PC-3 (cell line): ENCODE results near the gene TNRC6C. TPM values are rescaled to one million over a fixed set of nuclear protein-coding genes. Genes with fewer than 3 reads are reported as not detected.

Experiments used
- ATAC-seq: fragments of 200-7000 bp; cut with Tn5 transposase; 2 replicates; pipeline ENCODE4 v1.9.1; 2020; ENCODE audit warnings: mild to moderate bottlenecking, moderate library complexity
- BruUV-seq: library from RNA; stranded (reverse); fragments of 400-500 nt; replicated peaks from 2 replicates; lab custom pipeline; 2021; lab: Mats Ljungman, UMichigan
- CTCF ChIA-PET: fragments of 300-600 bp; sonication (Branson Sonifier 250); formaldehyde crosslinking; loops from one replicate; lab custom pipeline; 2022; ENCODE audit warnings: antibody characterized with exemption; lab: Charles Lee
- POLR2A ChIA-PET: fragments of 300-600 bp; sonication (Branson Sonifier 250); formaldehyde crosslinking; loops from one replicate; lab custom pipeline; 2022; ENCODE audit warnings: antibody characterized with exemption; ENCODE audit not compliant: unreplicated experiment; lab: Charles Lee
- DNase-seq: peaks from one replicate; pipeline ENCODE4 v3.0.0-alpha.2; 2015
- H2AFZ ChIP-seq: fragments of 300-600 bp; sonication (generic); 2 replicates; pipeline ENCODE4 v1.6.0; 2016; ENCODE audit warnings: antibody characterized with exemption, low read length
- H3F3A ChIP-seq: fragments of 300-600 bp; sonication (generic); one replicate; pipeline ENCODE4 v1.6.0; 2017; ENCODE audit warnings: antibody characterized with exemption, low read length, control low read depth, mild to moderate bottlenecking; ENCODE audit not compliant: unreplicated experiment
- H3K27ac ChIP-seq: fragments of 300-600 bp; sonication (generic); 2 replicates; pipeline ENCODE4 v1.5.1; 2016; ENCODE audit warnings: mild to moderate bottlenecking, low read length
- H3K27me3 ChIP-seq: fragments of 300-600 bp; sonication (generic); 2 replicates; pipeline ENCODE4 v1.6.1; 2016; ENCODE audit warnings: low read length, mixed read lengths
- H3K36me3 ChIP-seq: fragments of 300-600 bp; sonication (generic); 2 replicates; pipeline ENCODE4 v1.6.1; 2016; ENCODE audit warnings: low read depth, mixed run types, low read length, mixed read lengths
- H3K4me1 ChIP-seq: fragments of 300-600 bp; sonication (generic); 2 replicates; pipeline ENCODE4 v1.5.1; 2016; ENCODE audit warnings: low read length; ENCODE audit not compliant: insufficient read depth
- H3K4me2 ChIP-seq: fragments of 300-600 bp; sonication (generic); 2 replicates; pipeline ENCODE4 v1.6.0; 2016; ENCODE audit warnings: low read length
- H3K4me3 ChIP-seq: fragments of 300-600 bp; sonication (generic); 2 replicates; pipeline ENCODE4 v1.5.1; 2016; ENCODE audit warnings: mild to moderate bottlenecking, low read length, mixed read lengths
- H3K79me2 ChIP-seq: fragments of 300-600 bp; sonication (generic); 2 replicates; pipeline ENCODE4 v1.6.1; 2017; ENCODE audit warnings: low read length, mixed read lengths
- H3K9ac ChIP-seq: fragments of 300-600 bp; sonication (generic); 2 replicates; pipeline ENCODE4 v1.6.0; 2016; ENCODE audit warnings: mild to moderate bottlenecking, low read length
- H3K9me2 ChIP-seq: fragments of 300-600 bp; sonication (generic); replicated peaks from 2 replicates; pipeline ENCODE4 v1.6.1; 2016; ENCODE audit warnings: mixed run types, low read length, mixed read lengths
- H3K9me3 ChIP-seq: fragments of 300-600 bp; sonication (generic); 2 replicates; pipeline ENCODE4 v1.6.1; 2016; ENCODE audit warnings: low read length, mixed read lengths
- H4K20me1 ChIP-seq: fragments of 300-600 bp; sonication (generic); 2 replicates; pipeline ENCODE4 v1.6.1; 2016; ENCODE audit warnings: low read length, mixed read lengths
- EZH2 ChIP-seq: fragments of 300-600 bp; sonication (generic); IDR thresholded peaks from one replicate; pipeline ENCODE4 v1.6.1; 2017; ENCODE audit warnings: antibody characterized with exemption, mild to moderate bottlenecking, low read length; ENCODE audit not compliant: unreplicated experiment
- EZH2phosphoT487 ChIP-seq: fragments of 300-600 bp; sonication (generic); IDR thresholded peaks from 2 replicates; pipeline ENCODE4 v1.6.1; 2018; ENCODE audit warnings: mild to moderate bottlenecking, antibody characterized with exemption, low read length, borderline replicate concordance
- intact Hi-C: fragments of 100-400 bp; cut with micrococcal nuclease; formaldehyde crosslinking; loops from 2 replicates; pipeline ENCODE4 v1.9.0; 2023
- total RNA-seq: library from RNA; depleted of rRNA; stranded (reverse); fragments of >200 nt; gene quantifications from 2 replicates; pipeline ENCODE4 v1.2.3, GENCODE V29; 2014
- TF ChIP-seq, protein P1 (sequence below): fragments of 300-600 bp; sonication (generic); conservative IDR thresholded peaks from 2 replicates; pipeline ENCODE4 v1.5.1; 2017; ENCODE audit warnings: antibody characterized with exemption, low read depth, mild to moderate bottlenecking, low read length

TNRC6C gene
- total RNA-seq, 1 experiment from 2014 or later: 5.3 TPM

GRCh38 chr17:77961741-77962140 lies 3.2 kb downstream of the TNRC6C start:
- CTCF ChIA-PET: no interaction called here
- DNase-seq: no peak
- H3K9ac ChIP-seq: no peak overlapping the region
- no peaks in the 10 kb centered on the region for H3K79me2 ChIP-seq
- no peak overlapping the region for H3K4me2 ChIP-seq
- no peaks in the 10 kb centered on the region; the same call in 1 of the 2 replicates for H4K20me1 ChIP-seq
- no peak overlapping the region for H3K4me3 ChIP-seq
- H3K9me2 ChIP-seq: no peaks in the 10 kb centered on the region
- H3F3A ChIP-seq: no peaks in the 10 kb centered on the region
- POLR2A ChIA-PET: no interaction called here
- peaks cover 77% of the 10 kb centered on the region for H3K27me3 ChIP-seq
- BruUV-seq: no TSS peak
- ATAC-seq: no peak
- TF ChIP-seq EZH2: no peak
- TF ChIP-seq, protein P1, sequence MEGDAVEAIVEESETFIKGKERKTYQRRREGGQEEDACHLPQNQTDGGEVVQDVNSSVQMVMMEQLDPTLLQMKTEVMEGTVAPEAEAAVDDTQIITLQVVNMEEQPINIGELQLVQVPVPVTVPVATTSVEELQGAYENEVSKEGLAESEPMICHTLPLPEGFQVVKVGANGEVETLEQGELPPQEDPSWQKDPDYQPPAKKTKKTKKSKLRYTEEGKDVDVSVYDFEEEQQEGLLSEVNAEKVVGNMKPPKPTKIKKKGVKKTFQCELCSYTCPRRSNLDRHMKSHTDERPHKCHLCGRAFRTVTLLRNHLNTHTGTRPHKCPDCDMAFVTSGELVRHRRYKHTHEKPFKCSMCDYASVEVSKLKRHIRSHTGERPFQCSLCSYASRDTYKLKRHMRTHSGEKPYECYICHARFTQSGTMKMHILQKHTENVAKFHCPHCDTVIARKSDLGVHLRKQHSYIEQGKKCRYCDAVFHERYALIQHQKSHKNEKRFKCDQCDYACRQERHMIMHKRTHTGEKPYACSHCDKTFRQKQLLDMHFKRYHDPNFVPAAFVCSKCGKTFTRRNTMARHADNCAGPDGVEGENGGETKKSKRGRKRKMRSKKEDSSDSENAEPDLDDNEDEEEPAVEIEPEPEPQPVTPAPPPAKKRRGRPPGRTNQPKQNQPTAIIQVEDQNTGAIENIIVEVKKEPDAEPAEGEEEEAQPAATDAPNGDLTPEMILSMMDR: no peak
- peaks cover 10% of the 10 kb centered on the region; the same call in 1 of the 2 replicates for H3K4me1 ChIP-seq
- H2AFZ ChIP-seq: no peak overlapping the region
- H3K27ac ChIP-seq: no peak overlapping the region
- intact Hi-C loops: no loop called here
- H3K36me3 ChIP-seq: no peaks in the 10 kb centered on the region
- H3K9me3 ChIP-seq: no peaks in the 10 kb centered on the region

DNA sequence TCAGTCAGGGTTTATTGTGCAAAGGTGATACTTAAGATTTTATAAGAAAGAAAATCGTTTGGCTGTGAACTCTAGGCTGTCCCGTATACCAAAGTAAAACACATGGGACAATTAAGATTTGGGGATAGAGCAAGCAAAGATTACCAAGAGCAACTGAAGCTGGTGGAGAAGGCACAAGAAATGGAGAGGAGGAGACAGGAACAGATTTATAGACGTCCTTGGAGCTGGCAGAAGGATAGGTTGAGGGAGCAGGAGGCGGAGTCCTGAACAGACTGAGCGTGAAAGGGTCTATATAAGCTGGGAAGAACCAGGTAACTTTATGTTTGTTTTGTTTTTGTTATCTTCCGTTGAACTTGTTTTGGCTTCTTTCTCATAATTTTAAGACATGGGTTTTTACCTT lies 3.8 kb downstream of the TNRC6C start:
- intact Hi-C loops: no loop called here
- no TSS peak for BruUV-seq
- H3K79me2 ChIP-seq: no peaks in the 10 kb centered on the region

DNA sequence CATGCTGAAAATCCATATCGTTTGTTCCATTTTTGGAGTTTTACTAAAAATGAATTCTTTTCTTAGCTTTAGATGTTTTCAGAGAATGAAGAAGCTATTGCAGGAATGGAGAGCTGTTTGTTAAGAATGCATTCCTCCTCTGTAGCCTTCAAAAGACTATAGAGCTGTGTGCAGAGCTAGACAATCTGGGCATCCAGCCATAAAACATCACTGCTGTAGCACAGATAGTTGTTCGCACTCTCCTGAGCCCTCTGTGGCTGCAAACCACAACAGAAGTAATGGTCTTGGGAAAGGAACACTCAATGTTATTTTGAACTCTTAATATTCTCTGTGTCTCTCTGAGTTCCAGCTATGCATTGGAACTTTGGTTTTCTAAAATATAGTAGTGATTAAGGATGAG lies 4.9 kb downstream of the TNRC6C start:
- Histone ChIP-seq H3F3A (no peaks in the 10 kb centered on the region), H3K9ac (no peak overlapping the region), H3K79me2 (no peaks in the 10 kb centered on the region), H3K27me3 (peaks cover 69% of the 10 kb centered on the region), H3K9me2 (no peaks in the 10 kb centered on the region), H3K4me2 (no peak overlapping the region), H3K27ac (no peak overlapping the region), H3K9me3 (no peaks in the 10 kb centered on the region), H2AFZ (no peak overlapping the region), H3K36me3 (no peaks in the 10 kb centered on the region), H4K20me1 (no peaks in the 10 kb centered on the region; the same call in 1 of the 2 replicates), H3K4me3 (no peak overlapping the region), H3K4me1 (0 out of 2 replicates have a peak, but pooled peaks cover 7% of the 10 kb centered on the region)
- ChIA-PET POLR2A (no interaction called here), CTCF (interaction anchor here (1.5 kb wide), 1 partner anchor 50 kb away, joined by 3 read pairs; no protein-coding TSS in a partner anchor)
- no peak for DNase-seq
- ATAC-seq: no peak
- intact Hi-C loops: no loop called here
- TF ChIP-seq EZH2phosphoT487 (no peak), EZH2 (no peak)
- TF ChIP-seq, protein P1: no peak
- no TSS peak for BruUV-seq

More for the DNA sequence above, 3.8 kb downstream of the TNRC6C start:
- Histone ChIP-seq H3K4me1 (peaks cover 10% of the 10 kb centered on the region; the same call in 1 of the 2 replicates), H3K27me3 (peaks cover 75% of the 10 kb centered on the region), H3K27ac (no peak overlapping the region), H3K4me2 (no peak overlapping the region), H3F3A (no peaks in the 10 kb centered on the region), H3K9me3 (no peaks in the 10 kb centered on the region), H4K20me1 (no peaks in the 10 kb centered on the region; the same call in 1 of the 2 replicates), H3K9ac (no peak overlapping the region), H3K36me3 (no peaks in the 10 kb centered on the region), H2AFZ (no peak overlapping the region), H3K9me2 (no peaks in the 10 kb centered on the region), H3K4me3 (no peak overlapping the region)
- ATAC-seq (no peak), DNase-seq (no peak)
- ChIA-PET CTCF (no interaction called here), POLR2A (no interaction called here)
- TF ChIP-seq, protein P1: no peak
